Iris pigment epithelial cell (primary cell): ENCODE data around the gene MFAP4.
A peak's percentile ranks its signal among the peaks of the same experiment; 100 is the strongest.

Source experiments
- DNase-seq: peaks from one replicate; pipeline ENCODE4 v3.0.0-alpha.2; 2011; ENCODE audit warnings: low read depth

MFAP4 gene

GRCh38 chr17:19348081-19348650 lies 38.8 kb downstream of the MFAP4 start:
- no peak for DNase-seq

- DNase-seq: no peak
These were observed 39.5 kb downstream of the MFAP4 start for GRCh38 chr17:19347323-19348080.

DNA sequence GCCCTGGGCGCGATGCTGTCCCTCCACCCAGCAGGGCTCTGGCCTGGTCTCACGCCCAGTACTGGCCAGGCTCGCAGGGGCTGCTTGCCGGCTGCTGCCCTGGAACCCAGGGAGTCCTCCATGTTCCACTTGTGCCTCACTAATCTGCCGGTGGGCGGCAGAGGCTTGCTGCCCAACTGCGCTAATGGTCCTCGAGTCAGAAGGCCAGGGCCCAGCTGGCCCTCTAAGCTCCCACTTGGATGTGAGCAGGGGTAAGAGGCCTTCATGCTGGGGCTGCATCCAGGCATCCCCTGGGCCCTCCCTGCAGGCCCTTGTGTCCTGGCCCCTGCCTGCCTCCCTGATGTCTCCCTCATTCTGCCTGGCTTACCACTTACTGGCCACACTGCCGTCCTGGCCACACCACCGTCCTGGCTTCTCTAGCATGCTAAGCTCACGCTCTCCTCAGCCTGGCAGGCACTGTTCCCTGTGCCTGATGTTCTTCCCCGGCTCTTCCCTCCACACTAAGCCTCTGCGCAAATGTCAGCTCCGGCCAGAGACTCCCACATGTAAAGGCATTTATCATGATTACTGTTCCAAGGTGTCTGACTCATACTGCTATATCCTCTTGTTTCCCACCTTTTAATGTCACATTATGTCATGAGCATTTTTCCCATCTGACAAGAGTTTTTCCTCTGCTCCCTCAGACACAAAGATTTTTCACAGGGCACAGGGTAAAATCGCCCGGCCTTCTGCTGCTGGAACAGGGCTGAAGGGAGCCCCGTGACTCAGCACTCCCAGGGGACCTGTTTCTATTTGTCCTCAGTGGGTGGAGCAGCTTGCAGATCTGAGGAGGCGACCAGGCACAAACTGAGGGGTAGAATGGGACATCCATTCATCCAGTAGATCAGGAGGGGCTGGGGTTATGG lies 40.4 kb downstream of the MFAP4 start:
- peak; percentile 84 for DNase-seq

DNA sequence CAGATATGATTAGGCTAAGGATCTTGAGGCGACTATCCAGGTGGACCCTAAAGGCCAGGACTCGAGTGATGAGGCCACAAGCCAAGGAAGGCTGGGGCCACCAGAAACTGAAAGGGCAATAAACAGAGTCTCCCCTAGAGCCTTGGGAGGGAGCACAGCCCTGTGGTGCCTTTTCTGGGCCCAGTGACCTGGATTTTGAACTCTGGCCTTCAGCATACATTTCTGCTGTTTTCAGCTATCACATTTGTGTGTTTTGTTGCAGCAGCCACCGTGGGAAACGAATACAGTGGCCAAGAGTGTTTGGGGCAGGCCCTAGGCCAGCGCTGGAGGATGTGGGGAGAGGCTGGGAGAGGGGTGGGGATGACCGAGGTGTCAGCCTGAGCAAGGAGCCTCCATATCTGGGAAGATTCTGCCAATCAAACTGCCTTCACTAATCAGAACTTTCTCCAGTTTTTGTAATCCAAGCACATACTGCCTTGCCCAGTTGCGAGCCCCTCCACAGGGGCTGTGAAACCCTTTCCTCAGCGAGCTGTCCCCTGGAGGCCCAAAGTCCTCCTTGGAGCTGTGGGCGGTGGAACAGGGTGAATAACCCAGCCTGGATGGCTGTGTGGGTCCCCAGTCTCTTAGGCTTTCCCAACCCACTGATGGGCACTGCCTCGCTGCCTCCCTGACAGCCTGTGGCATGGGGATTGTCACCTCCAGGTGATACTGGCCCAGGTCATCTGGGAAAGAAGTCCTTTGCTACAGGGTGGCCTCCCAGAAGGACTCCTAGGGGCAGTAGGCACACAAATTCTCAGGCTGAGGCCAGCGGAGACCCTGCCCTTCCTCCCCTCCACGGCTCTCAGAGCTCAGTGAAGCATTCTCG lies 41.3 kb downstream of the MFAP4 start:
- DNase-seq: no peak

GRCh38 chr17:19345067-19345460 lies 41.9 kb downstream of the MFAP4 start:
- DNase-seq: no peak

DNA sequence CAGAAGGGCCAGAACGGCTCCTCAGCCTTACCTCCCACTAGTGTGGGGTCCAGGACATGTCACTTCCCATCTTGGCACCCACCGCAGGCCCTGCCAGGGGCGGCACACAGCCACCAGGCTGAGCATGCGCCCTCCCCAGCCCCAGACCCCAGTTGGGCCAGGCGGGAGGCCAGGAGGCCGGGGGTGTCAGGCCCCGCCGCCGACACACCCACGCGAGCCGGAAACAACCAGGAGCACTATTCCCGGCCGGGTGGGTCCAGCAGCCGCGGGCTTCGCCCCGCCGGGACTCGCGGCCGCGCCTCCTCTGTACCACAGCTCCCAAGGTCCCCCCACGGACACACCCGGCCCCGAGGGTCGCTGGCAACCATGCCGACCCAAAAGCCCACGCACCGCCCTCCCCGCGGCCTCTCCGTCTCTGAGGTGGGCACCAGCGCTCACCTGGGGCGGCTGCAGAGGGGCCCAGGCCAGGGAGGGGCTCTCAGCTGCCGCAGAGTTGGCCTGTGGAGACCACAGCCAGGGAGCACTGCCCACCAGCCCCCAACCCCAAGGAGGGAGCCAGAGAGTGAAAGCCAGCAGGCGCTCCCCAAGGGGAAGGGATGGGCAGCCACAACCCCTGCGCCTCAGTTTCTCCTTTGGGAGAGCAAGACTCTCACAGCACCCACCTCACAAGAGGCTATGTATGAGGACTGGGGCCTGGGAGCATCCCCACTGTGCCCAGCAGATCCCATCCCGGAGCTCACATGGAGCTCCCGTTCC lies 42.5 kb downstream of the MFAP4 start:
- no peak for DNase-seq

- DNase-seq: no peak
These were observed 43.3 kb downstream of the MFAP4 start for GRCh38 chr17:19343671-19344151.

DNA sequence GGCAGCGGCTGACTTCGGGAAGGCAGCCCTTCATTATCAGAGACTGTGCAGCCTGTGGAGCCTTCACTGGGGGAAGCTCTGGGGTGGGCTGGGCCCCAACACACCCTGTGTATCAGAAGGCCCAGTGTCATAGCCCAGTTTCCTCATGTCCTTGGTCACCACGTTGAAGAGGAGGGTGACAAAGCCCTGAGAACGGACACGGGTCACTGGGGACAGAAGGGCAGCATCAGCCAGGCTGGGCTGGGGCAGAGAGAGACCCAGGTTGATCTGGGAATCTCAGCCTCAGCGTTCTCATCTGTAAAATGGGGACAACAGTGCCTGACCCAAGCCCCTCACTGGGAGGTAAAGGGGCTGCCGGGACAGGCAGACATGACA lies 43.7 kb downstream of the MFAP4 start:
- no peak for DNase-seq

- DNase-seq: no peak
These were observed 44.3 kb downstream of the MFAP4 start for GRCh38 chr17:19342611-19343255.

- DNase-seq: no peak
These were observed 45.1 kb downstream of the MFAP4 start for GRCh38 chr17:19341641-19342610.

- no peak for DNase-seq
These were observed 45.8 kb downstream of the MFAP4 start for GRCh38 chr17:19341211-19341631.

DNA sequence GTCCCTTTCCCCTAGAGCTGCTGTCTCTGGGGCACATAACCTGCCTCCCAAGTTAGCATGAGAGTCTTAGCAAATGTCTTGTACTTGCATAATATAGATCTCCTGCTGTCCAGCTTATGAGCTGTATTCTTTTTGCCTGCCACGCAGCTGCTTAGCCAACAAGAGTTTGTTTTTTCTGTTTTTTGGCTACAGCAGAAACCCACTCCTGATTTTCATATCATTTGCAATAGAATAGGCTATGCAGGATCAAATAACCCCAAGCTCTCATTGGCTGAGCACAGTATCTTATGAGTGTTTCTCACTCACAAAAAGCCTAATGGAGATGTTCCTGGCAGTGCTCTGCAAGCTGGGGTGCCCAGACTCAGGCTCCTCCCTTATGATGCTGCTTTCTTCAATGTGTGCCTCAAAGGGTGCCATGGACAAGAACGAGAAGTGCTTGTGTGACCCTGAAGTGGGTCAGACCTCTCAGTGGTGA lies 47.6 kb downstream of the MFAP4 start:
- peak; percentile 39 for DNase-seq

- peak; percentile 26 for DNase-seq
These were observed 48.7 kb downstream of the MFAP4 start for GRCh38 chr17:19338031-19338990.

GRCh38 chr17:19337712-19338023 lies 49.3 kb downstream of the MFAP4 start:
- no peak for DNase-seq

DNA sequence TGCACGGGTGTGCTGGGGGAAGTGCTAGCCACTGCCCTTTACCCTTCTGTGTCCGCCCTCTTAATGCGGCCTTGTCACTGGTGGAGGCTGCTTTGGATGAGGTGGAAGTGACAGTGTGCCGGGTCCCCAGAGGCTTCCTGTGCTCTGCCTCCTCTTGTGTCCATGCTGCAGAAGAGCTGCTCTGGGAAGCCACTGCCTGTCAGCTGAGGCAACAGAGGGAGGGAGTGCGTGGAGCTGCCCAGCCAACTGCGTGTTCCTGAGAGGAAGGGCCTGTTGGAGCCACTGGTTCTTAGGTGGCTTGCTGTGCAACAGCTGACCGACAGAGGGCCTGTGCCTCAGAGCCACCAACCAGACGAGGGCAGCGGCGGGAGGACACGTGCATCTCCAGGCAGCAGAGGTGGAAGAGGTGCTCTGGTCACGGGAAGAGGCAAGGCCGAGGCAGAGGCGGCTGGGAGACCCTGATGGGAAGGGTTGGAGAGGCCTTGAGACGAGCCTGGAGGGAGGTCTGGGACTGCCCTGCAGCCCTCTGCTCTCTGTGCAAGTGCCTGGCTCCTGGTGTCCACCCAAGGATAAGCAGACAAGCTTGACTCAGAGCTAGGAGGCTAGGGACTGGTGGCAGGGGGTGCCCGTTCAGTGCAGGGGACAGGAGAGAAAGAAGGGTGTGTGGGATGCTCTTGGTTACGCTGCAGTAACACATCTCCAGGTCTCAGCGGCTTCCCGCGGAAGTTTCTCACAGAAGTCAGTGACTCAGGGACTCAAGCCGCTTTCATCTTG lies 49.9 kb downstream of the MFAP4 start:
- no peak for DNase-seq

DNA sequence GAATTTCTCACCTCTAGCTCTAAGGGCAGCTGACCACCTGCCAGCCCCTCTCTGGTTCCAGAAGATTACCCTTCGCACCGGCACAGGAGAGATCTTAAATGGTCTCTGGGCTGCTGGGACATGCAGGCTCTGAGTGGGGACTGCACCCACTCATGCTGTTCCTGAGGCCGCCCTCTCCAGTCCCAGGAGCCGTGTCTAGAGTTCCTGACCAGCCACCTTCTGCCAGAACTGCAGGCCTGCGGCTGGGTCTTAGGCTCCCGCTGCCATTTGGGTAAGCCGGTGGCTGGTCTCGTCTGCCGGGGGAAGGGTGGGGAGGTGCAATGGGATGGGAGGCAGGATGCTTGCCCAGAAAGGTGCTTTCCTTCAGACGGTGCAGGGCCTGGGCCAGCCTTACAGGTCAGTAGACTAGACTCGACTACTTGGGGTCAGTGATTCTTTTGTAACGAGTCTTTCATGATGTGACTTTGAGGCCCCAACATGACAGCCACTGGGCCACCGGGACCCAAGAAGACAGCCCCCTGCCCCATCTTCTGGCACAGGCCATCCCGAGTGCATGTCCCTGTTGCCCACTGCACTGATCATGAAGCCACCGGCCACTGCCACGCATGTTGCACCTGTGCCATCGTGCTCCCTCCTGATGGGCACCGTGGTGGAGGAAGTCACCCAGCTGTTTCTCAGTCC lies 50.9 kb downstream of the MFAP4 start:
- no peak for DNase-seq

GRCh38 chr17:19334331-19334730 lies 52.7 kb downstream of the MFAP4 start:
- no peak for DNase-seq
